ENCODE data around the gene CIB1. TPM values are rescaled to one million over a fixed set of nuclear protein-coding genes. Genes with fewer than 3 reads are reported as not detected.

Gene CIB1
- total and polyA plus RNA-seq, 2 donors from 2014 or later, result 158 to 321 TPM

DNA sequence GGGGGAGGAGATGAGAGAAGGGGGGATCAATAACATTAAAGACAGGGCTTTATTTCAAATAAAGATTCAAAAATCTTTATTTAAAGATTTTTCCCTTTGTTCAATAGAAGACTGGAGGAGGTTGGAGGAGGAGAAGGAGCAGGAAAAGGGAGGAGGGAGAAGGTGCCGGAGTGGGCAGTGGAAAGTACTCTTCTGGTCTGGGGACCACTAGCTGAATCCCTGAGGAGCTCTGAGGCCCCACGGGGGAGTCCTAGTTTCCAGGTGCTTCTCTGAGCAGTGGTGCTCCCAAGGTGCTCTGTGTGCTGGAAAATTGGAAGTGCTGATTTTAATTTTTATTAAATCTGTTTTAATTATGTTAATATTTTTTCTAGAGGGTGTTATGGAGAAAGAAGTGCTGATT, 52.0 kb downstream of the CIB1 start:
- no peak for TF ChIP-seq CTCF (IDR thresholded peaks at IDR 0.05; ENCODE audit: borderline replicate concordance, extremely low read depth, insufficient read depth)
- DNase-seq, result peak; percentile 18 to 78 (median 59)
- no peak overlapping the region for H3K4me3 ChIP-seq (ENCODE audit: low read length in 3 of 3)
- H3K9ac ChIP-seq (ENCODE audit: low read length in 3 of 3), result no peak overlapping the region
- H3K4me1 ChIP-seq (ENCODE audit: control insufficient read depth in 2 of 3, insufficient read depth in 2 of 3, low read depth in 1 of 3, low read length in 3 of 3), result peaks cover 0 to 10% (median 5%) of the 10 kb centered on the region in 3 donors
- H3K27ac ChIP-seq (ENCODE audit: low read depth in 2 of 2, low read length in 2 of 2), result peak overlapping the region in 1 of 2 donors; percentile 23
- no peaks in the 10 kb centered on the region for H3K27me3 ChIP-seq (ENCODE audit: control insufficient read depth, insufficient read depth, low read length)
- intact Hi-C loops (cut with DNase I), result no loop called here
- H3K9me3 ChIP-seq (ENCODE audit: control insufficient read depth in 2 of 3, insufficient read depth in 1 of 3, low read length in 3 of 3), result no peaks in the 10 kb centered on the region
- no peaks in the 10 kb centered on the region for H3K36me3 ChIP-seq (ENCODE audit: control insufficient read depth in 2 of 3, insufficient read depth in 3 of 3, low read length in 3 of 3)
- FAIRE-seq, result no peak

Other genes starting within 250 kb of the CIB1 start
- gene ZNF710, start 232.6 kb downstream of the CIB1 start, total RNA-seq, result 17.0 TPM
- 11.0 TPM for gene ZNF710, start 232.6 kb downstream of the CIB1 start, polyA plus RNA-seq (ENCODE audit: insufficient read depth, low read depth, low replicate concordance)
- gene IDH2, start 131.5 kb downstream of the CIB1 start, total RNA-seq, result 87.0 TPM
- 545 TPM for gene IDH2, start 131.5 kb downstream of the CIB1 start, polyA plus RNA-seq (ENCODE audit: insufficient read depth, low read depth, low replicate concordance)
- 190 TPM for gene SEMA4B, start 32.6 kb downstream of the CIB1 start, total RNA-seq
- gene SEMA4B, start 32.6 kb downstream of the CIB1 start, polyA plus RNA-seq (ENCODE audit: insufficient read depth, low read depth, low replicate concordance), result 28.7 TPM
- 15.3 TPM for gene GDPGP1, start 268 bp upstream of the CIB1 start, total RNA-seq
- 4.8 TPM for gene GDPGP1, start 268 bp upstream of the CIB1 start, polyA plus RNA-seq (ENCODE audit: insufficient read depth, low read depth, low replicate concordance)
- 0.54 TPM for gene TTLL13, start 15.6 kb upstream of the CIB1 start, total RNA-seq
- 0.88 TPM for gene TTLL13, start 15.6 kb upstream of the CIB1 start, polyA plus RNA-seq (ENCODE audit: insufficient read depth, low read depth, low replicate concordance)
- gene NGRN, start 31.7 kb upstream of the CIB1 start, total RNA-seq, result 81.9 TPM
- 93.8 TPM for gene NGRN, start 31.7 kb upstream of the CIB1 start, polyA plus RNA-seq (ENCODE audit: insufficient read depth, low read depth, low replicate concordance)
- gene ZNF774, start 118.3 kb upstream of the CIB1 start, total RNA-seq, result 3.1 TPM
- gene ZNF774, start 118.3 kb upstream of the CIB1 start, polyA plus RNA-seq (ENCODE audit: insufficient read depth, low read depth, low replicate concordance), result 1.7 TPM
- gene IQGAP1, start 154.3 kb upstream of the CIB1 start, total RNA-seq, result 218 TPM
- 70.0 TPM for gene IQGAP1, start 154.3 kb upstream of the CIB1 start, polyA plus RNA-seq (ENCODE audit: insufficient read depth, low read depth, low replicate concordance)